NCI-H82 treated with DMSO at 0.1 percent for 48 hours (cell line): ENCODE data around the gene COL25A1.
"Not testable (repeated sequence)": the region's sequence is repeated elsewhere in the genome, so short reads cannot be mapped to it uniquely, and the experiment has no call there.

Source experiments
- DNase-seq: peaks from one replicate; lab custom pipeline; 2025; ENCODE audit not compliant: unreplicated experiment; lab: John Stamatoyannopoulos, UW

Gene COL25A1

DNA sequence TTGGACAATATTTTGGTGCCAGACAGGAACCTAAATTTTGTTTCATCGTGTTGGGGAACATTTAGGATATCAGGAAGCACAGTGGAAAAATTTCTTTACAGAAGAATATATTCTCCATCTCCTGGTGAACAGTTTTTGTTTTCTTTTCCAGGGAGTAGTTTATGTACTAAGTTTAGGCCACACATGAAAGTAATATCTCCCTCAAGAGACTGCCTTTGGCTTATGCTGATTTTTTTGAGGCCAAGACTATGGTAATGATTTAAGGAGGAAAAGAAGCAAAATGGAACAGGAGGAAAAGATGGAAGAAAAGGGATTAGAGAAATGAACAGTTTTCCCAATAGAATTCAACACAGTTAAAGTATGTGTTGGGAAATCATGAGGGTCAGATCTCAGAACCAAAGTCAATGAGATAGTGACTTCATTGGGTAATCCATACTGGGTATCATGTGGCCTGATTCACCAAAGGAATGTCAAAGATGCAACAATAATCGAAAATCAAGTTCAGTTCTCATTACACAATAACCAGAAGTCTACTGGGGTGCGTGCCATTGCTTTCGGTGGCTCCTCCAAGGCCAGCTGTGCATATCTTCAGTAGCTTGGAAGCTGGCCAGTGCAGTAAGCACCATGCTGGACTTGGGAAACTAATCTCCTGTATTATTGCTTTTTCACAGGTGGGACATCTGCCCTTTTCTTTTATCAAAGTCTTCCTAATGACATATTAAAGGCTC is 234.8 kb downstream of the COL25A1 start:
- DNase-seq: no peak

DNA sequence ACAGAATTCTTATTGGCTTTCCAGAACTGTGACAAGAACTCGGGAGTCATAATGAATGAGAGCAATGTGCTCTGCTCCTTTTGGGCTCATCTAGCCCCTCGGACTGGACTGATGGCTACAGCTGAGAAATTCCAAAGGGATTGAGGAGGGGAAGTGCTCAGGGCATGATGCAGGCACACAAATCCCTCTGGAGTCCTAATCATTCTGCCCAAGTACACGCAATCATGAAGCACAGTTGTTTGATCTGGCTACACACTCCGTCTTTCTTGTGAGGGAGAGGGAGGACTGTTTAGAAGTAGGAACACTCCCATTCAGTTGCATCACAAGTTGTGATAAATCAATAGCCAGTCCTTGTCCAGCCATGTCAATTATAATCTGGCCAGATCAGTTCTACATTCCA is 237.5 kb downstream of the COL25A1 start:
- DNase-seq: no peak

DNA sequence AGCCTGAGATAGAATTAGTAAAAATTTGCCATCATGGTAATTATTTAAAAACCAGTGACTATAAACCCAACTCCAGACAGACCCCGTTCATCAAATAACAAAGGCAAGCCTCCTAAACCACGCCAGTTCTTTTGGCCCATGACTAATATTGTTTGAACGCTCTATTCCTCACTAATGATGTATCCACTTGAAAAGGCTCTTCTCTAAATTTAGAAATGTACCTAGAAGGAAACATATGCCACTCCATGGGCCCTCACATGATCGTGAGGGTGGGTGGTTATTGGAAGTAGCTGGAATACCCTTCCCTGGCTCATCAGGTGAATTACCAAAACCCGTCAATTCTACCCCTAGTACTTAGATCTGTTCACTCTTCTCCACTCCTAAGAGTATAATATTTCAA is 249.2 kb downstream of the COL25A1 start:
- no peak for DNase-seq

DNA sequence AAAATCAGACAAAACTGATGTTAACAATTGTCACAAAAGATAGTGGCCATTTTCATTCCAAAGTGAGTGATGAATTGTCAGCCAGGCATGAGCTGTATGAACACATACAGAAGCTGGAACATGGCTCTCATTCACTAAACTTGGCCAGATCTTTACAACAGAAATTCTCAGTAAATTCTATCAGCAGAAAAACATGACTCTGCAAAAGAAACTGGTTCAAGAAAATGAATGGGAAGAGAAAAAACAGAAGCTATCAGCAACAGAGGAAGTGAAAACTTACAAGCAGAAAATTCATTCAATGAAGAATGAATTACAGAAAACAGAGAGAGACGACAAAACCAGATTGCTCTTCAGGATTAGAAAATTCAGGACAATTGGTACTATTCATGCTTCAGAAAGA is 249.6 kb downstream of the COL25A1 start:
- DNase-seq: no peak

DNA sequence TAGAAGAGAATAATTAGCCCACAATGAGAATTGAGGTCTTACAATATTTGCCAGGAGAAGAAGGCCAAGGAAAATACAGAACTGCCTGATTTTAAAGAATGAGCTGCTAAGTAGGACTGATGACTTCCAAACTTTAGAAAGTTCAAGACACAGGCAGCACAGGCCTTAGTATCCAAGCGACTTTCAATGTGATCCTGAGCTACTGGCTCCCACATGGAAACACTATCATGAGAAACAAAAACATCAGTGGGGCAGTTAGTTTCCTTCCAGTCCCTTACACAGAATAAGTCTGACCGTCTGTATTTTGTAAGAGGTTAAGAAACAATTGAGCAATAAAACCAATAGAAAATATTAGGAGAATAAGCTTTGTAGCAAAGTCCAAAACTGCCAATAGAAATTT is 251.4 kb downstream of the COL25A1 start:
- DNase-seq: no peak

DNA sequence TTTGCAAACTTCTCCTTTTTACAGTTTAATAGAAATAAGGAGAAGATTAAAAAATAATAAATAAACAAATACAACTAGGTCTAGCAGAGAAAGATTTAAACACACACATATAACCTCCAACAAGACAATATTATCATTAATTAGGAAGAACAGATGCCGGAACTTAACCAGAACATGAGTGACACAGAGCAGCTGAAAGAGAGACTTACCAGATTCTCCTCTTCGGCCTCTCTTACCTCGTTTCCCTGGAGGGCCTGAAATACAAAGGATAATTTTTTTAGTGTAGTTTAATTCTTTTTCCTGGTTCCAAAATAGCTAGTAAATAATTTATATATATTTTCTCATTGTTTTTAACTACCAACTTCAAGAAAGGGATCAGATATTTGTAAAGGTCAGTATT is 252.5 kb downstream of the COL25A1 start:
- no peak for DNase-seq

DNA sequence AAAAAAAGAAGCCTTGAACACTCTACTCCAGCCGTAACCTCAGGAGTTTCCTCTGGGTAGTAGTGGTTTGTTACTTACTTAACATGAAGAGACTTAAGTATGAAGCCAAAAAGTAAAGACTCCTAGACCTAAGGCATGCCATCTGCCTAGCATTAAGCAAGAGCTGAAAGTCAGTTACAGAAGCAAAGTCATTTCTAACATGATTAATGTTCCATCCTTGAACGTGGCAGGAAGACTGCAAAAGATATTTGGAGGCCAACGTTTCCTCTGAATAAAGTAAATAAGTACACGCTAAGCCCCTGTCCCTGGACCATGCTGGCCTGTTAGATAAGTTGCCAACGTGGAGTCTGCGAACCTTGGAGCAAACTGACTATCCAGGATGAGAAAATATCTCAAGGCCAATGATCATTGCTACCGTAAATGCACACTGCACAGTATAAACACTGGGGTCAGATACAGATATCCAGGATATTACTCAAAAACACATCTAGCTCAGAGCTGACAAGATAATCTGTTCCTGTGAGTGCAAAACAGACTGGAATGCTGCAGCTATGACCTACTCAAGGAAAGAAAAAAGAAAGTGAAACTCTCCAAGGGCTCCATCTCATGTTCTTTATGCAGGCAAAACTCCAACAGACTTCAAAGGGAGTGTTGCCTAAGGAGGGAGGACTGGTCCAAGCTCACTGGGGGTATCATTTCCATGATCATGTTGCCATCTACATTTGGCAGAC is 255.8 kb downstream of the COL25A1 start:
- DNase-seq: no peak

DNA sequence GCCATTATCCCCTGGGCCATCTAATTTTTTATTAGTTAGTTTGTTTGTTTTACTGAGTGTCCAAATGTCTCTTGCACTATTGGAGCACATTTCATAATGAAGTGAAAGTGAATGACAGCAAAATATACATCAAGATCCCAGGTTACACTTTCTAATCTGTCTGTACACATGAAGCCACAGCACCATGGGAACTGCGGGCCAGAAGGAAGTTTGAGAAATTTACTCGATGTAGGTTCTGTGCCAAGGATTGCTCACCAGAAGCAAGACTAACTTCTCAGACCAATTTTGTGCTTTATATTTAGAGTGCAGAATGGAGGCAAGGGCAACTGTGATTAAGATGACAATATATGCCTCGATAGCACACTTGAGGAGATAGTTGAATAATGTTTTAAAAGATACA is 258.0 kb downstream of the COL25A1 start:
- DNase-seq: no peak

DNA sequence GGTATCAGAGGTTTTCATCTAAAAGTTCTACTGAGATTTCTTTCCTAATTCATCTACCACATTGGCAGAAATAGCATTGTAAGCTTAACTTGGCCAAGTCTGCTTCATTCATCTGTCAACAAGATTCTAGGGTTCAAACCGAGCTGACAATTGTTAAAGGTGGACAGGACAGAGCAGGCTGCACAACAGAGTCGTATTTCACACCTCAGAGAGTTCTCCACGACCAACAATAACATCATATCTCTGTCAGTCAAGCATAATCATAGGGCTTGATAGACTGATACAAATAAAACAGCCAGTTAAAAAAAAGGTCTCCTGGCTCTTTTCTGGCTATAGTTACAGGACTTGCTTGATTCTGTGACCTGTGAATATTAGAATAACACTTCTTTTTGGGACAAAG is 259.2 kb downstream of the COL25A1 start:
- DNase-seq: no peak

DNA sequence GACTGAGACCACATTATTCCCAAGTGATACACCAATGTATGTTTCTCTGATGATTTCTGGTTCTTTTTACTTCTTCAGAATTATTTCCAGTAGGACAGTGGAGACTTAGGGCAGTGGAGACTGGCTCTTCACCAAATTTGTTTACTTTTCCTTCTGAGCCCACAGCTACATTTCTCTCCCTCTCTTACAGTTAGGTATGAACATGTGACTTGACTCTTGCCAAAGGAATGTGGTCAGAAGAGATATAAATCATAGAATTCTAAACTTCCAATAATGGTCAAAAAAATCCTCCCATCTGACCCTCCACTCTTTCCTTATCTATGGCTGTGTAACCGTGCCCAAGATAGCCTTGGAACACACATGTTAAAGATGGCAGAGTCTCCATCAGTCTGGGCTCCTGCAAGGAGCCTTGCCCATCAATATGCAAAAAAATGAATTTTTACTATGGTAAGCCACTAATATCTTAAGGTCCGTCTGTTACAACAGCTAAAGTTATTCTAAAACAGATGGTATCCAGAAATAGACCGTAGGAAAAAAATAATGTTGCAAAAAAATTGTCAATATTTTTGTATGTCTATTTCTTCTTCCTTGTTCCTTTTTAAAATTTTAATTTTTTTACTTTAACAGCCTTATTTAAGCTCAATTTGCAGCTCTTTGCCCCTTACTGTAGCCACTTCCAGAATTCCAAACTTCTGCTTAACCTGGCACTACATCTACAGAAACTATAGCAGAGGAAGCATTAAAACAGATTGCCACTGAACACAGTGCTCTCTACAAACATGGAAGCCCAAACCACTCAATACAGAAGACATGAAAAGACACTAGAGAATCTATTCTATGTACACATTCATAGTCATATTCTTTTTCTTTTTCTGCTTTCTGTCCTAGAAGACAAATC is 260.7 kb downstream of the COL25A1 start:
- no peak for DNase-seq

DNA sequence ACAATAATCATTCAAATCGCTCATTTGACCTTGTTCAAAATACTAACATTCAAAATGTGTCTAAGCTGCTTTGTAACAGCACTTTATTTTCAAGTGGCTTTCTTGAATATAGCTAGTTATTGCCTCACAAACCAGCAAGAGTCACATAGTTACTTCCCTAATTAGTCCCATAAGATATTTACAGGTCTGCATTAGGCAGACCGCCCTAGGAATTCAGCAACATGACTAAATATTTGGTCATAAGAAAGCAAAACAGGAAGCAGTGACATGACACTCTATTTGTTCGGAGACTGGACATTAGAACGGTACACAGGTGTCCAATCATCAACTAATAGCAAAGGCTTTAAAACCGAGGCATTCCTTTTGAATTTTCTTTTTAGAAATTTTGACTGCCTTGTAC is 262.0 kb downstream of the COL25A1 start:
- DNase-seq: no peak

DNA sequence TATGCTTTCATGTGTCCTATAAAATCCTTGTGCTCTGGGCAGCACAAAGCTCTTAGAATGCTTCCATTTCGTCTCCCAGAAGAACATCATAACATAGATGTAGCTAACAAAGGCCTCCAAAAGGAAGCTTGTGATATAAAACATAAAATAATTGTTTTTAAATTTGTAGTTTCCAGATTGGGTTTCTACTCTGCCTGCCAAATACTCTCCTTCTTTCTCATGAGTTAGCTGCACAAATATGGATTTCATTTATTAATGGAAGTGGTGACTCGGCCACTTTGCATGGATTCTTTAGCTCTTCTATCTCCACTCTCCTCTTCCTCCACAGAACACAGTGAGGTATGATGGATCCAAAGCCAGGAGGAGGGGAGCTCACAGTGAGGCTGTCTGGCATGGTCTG is 265.4 kb downstream of the COL25A1 start:
- DNase-seq: no peak

DNA sequence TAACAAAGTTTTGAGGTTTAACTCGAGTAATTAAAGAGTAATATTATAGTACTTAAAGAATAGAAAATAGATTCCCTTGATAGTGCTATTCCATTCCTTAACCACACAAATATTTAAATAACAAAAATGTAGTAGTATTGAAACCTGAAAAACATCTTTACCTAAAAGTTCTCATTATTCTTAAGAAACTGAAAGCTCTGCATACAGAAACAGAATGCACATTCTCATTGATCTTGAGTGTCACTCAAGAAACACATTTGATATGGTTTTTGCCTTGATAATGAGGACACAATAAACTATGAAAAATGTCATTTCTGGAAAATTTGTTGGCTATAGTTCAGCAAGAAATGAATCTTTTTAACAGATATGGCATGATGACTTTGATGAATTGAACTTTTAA is 268.5 kb downstream of the COL25A1 start:
- no peak for DNase-seq

DNA sequence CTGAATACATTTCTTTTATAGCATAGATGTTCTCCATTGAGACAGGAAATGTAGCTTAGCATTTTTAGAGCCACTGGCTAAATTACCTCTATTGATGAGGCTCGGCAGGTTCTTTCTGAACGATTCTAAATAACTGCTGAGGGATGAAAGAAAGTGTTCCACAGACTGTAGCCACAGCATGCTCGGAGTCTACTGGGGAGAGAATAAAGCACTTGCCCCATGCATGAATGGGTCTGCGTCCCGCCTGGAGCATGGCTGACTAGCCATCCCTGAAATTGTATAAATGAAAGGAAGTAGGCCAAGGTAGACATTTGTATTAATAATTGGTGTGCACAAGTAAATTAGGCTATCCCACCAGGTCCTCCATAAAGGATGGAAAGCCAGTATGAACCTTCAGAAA is 269.8 kb downstream of the COL25A1 start:
- DNase-seq: no peak

DNA sequence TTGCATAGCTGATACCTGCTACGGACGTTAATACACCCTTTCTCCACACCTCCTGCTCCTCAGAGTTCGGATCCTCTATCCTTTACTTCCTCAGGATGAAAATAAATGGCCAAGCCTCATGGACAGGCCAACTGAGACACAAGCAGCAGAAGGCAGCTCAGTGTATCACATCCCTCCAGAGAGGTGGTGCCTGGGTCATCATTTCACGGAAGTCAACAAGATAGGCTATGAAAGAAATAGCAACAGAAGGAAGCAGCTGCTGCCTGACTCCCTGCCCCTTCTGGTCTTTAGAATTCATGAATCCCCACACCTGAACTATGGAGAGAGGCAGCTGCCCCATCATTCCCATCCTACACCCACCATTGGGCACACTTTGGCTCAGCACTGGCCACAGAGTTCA is 272.5 kb downstream of the COL25A1 start:
- no peak for DNase-seq

DNA sequence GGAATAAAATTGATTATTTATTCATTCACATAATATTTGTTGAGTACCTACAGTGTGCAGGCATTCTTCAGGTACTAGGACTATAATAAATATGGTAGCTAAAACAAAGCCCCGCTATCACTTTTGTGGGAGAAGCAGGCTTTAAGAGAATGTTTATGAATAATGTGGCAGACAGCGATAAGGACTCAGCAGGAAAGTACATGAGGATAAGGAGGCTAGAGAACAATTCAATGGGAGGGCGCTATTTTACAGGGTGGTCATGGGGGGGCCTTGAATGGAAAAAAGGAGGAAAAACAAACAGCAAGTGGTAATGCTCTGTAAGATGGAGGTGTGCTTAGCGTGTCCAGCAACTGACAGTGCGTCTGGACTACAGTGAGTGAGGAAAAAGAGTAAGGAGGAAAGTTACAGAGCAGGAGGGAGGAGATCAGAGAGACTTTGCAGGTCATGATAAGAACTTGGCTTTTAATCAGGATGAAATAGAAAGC is 275.4 kb downstream of the COL25A1 start:
- no peak for DNase-seq

DNA sequence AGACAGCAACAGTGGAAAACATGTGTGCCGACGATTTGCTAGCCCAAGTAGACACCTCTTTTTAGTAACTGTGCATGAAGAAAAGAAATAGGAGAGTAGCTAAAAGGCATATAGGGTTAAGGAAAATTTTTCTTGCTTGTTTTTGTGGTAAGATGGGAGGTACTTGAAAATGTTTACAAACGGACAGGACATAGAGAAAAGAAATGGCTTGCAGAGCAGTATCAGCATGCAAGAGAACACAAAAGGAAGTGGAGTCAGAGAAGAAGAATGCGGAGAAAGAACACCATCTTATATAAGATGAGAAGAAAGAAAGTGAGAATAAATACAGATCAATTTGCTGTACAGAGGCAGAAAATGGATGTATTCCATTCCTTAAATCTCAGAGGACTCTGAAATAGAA is 275.9 kb downstream of the COL25A1 start:
- no peak for DNase-seq

DNA sequence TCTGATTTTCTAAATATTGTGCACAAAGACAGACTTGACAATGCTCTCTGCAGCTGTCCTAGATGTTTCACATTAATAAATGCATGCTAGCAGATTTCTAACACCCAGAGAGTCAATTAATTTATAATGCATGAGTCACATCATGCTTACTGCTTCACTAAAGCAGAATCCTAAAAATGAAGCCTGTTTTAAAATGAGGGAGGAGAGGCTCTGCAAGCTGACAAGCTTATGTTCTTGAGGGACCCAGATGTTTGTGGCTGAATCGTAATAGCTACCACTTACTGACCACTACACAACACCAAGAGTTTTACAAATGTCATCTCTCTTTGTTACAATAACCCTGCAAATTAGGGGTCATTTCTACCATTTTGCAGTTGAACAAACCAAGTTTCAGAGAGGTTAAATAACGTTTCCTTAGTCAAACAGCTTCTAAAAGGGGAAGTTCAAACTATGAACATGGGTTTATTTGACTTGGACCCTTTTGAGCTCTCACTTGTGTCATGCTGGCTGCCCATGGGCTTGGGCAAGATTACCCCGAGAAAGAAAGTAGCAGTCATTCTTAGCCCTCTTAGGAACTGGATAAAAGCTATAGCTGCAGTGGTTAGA is 276.9 kb downstream of the COL25A1 start:
- no peak for DNase-seq

DNA sequence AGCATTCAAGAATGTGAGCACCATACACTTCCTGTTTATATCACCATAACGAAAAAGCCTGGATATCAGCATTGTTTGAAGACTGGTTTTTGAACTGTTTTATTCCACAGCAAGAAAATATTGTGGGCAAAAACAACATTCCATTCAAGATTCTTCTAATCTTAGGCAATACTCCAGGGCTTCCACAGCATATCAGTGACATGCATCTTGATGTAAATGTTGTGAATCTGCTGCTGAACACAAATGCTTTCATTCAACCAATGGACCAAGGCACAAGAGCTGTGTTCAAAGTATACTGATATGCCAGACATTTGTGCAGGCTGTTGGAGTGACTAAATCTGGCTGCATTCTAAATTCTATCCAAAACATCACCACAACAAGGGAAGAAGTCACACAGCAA is 279.5 kb downstream of the COL25A1 start:
- DNase-seq: no peak

DNA sequence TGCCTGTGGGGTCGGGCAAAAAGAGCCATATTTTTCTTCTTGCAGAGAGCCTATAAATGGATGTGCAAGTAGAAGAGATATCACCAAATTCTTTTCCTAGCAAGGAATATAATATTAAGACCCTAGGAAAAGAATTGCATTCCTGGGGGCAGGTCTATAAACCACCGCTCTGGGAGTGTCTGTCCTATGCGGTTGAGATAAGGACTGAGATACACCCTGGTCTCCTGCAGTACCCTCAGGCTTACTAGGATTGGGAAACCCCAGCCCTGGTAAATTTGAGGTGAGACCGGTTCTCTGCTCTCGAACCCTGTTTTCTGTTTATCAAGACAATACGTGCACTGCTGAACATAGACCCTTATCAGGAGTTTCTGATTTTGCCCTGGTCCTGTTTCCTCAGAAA is 280.8 kb downstream of the COL25A1 start:
- not testable (repeated sequence) for DNase-seq

DNA sequence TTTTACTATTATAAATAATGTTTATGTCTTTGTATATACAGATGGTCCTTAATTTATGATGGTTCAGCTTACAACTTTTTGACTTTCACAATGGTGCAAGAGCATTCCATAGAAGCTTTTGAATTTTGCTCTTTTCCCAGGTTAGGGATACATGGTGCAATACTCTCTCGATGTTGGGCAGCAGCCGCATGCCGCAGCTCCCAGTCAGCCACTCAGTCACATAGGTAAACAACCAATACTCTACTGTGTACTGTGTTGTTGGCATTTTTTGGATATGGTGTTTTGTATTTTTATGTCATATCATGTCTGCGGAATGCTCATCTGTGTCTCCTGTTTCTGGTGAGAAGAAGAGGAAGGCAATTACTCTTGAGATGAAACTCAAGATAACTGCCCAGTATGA is 281.6 kb downstream of the COL25A1 start:
- DNase-seq: no peak
